Measurements from ENCODE around the gene AKAP7.
"Not testable (repeated sequence)": the region's sequence is repeated elsewhere in the genome, so short reads cannot be mapped to it uniquely, and the experiment has no call there.

The AKAP7 gene

DNA sequence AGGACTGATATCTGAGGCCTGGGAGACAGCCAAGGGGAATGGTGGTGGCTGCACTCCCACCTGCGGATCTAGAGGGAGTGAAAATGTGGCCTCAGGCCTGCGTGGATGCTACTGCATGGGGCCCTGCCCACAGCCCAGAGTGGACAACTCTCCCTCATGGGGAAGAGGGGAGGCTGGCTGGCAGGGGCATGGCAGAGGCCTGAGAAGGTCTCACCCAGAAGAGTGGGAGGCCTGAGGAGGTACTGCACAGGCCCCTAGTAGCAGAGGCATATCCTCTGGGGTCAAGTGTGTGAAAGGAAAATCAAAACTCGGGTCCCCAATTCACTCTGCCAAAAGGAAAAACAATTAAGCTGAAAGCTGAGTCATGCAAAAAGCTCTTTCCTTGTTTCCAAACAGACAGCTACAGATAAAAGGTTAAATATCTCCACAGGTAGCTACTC, 158.2 kb downstream of the AKAP7 start:
- TF ChIP-seq, protein P1, sequence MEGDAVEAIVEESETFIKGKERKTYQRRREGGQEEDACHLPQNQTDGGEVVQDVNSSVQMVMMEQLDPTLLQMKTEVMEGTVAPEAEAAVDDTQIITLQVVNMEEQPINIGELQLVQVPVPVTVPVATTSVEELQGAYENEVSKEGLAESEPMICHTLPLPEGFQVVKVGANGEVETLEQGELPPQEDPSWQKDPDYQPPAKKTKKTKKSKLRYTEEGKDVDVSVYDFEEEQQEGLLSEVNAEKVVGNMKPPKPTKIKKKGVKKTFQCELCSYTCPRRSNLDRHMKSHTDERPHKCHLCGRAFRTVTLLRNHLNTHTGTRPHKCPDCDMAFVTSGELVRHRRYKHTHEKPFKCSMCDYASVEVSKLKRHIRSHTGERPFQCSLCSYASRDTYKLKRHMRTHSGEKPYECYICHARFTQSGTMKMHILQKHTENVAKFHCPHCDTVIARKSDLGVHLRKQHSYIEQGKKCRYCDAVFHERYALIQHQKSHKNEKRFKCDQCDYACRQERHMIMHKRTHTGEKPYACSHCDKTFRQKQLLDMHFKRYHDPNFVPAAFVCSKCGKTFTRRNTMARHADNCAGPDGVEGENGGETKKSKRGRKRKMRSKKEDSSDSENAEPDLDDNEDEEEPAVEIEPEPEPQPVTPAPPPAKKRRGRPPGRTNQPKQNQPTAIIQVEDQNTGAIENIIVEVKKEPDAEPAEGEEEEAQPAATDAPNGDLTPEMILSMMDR (IDR thresholded peaks at IDR 0.05; ENCODE audit: borderline replicate concordance, control extremely low read depth, extremely low read depth, insufficient read depth, missing control alignments): no peak
- no peak for DNase-seq (ENCODE audit: low spot score)
- in situ Hi-C loops (cut with MboI; ENCODE audit: low sequenced_read_pairs, unreplicated experiment): no loop called here

DNA sequence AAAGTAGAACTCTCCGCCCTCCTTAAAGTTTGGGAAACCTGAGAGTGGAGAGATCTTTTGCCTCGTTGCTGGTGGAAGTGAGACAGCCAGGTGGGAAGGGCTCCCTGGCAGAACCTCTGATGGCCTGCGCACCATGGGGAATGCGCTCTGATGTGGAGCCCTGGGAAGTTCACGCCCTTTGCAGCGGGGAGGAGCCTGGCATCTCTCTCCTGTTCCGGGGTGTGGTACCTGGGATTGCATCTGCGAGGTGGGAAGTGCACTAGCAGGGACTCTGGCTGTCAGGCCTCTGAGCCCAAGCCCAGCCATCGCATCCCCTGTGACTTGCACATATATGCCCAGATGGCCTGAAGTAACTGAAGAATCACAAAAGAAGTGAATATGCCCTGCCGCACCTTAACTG, 159.8 kb downstream of the AKAP7 start:
- TF ChIP-seq, protein P1 (IDR thresholded peaks at IDR 0.05; ENCODE audit: borderline replicate concordance, control extremely low read depth, extremely low read depth, insufficient read depth, missing control alignments): no peak
- DNase-seq (ENCODE audit: low spot score): no peak

DNA sequence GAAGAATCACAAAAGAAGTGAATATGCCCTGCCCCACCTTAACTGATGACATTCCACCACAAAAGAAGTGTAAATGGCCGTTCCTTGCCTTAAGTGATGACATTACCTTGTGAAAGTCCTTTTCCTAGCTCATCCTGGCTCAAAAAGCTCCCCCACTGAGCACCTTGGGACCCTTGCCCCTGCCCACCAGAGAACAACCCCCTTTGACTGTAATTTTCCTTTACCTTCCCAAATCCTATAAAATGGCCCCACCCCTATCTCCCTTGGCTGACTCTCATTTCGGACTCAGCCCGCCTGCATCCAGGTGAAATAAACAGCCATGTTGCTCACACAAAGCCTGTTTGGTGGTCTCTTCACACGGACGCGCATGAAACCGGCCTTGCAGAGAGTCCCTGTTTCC, 165.6 kb downstream of the AKAP7 start:
- in situ Hi-C loops (cut with MboI; ENCODE audit: low sequenced_read_pairs, unreplicated experiment); DNase-seq (ENCODE audit: low spot score): not testable (repeated sequence)

More for the DNA sequence above, 159.8 kb downstream of the AKAP7 start:
- in situ Hi-C loops (cut with MboI; ENCODE audit: low sequenced_read_pairs, unreplicated experiment): no loop called here

DNA sequence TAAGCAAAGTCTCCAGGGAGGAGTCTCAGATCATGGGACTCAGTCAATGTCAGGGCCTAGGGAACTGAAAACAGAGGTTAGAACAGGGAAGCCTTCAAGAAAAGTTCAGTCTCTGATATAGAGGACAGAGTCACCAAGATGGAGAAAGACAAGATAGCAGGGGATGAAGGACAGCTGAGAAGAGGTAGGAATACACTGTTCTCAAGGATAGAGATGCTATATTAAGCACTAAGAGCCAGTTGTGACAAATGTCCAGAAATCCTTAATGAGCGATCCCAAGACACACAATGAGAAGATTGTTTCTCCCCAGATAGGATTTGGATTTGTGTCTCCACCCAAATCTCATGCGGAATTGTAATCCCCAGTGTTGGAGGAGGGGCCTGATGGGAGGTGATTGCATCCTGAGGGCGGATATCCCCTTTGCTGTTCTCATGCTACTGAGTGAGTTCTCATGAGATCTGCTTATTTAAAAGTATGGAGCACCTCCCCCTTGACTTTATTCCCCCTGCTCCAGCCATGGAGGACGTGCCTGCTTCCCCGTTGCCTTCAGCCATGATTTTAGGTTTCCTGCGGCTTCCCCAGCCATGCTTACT, 168.2 kb downstream of the AKAP7 start:
- TF ChIP-seq, protein P1 (IDR thresholded peaks at IDR 0.05; ENCODE audit: borderline replicate concordance, control extremely low read depth, extremely low read depth, insufficient read depth, missing control alignments): no peak

DNA sequence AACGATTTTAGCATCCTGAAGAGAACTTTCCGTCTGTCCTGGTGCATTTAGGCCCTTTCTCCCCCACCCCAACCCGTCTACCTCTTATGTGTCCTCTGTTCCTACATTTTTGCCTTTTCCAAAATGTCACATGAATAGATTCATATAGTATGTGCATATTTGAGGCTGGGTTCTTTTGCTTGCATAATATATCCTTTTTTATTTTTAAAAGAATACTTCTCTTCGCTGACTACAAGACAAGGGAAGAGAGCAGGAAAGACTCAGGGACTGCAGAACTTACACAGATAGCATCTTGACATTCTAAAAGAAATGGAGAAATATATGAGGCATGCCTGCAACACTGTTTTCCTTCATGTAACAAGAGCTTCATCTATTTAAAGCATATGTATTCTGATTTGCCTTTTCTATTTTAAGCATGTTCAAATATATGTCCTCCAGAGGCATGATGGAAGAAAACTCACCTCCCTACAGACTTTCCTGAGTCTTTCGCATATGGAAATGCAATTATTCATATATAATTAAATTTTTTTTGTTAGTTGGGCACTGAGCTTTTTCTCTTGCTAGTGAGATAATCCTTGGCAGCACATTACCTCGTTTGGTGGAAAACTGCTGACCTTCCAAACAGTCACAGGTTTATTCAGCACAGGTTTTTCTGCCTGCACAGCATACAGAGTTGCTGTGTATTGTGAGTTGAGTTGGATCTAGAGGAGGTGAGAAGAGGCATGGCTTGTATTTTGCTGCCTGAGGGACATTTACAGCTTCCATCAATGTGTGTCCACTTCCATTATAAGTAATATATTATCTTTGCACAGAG, 170.0 kb downstream of the AKAP7 start:
- TF ChIP-seq, protein P1 (IDR thresholded peaks at IDR 0.05; ENCODE audit: borderline replicate concordance, control extremely low read depth, extremely low read depth, insufficient read depth, missing control alignments): no peak
- no peak for DNase-seq (ENCODE audit: low spot score)
- in situ Hi-C loops (cut with MboI; ENCODE audit: low sequenced_read_pairs, unreplicated experiment): no loop called here

More for the DNA sequence above, 168.2 kb downstream of the AKAP7 start:
- in situ Hi-C loops (cut with MboI; ENCODE audit: low sequenced_read_pairs, unreplicated experiment): no loop called here
- no peak for DNase-seq (ENCODE audit: low spot score)

DNA sequence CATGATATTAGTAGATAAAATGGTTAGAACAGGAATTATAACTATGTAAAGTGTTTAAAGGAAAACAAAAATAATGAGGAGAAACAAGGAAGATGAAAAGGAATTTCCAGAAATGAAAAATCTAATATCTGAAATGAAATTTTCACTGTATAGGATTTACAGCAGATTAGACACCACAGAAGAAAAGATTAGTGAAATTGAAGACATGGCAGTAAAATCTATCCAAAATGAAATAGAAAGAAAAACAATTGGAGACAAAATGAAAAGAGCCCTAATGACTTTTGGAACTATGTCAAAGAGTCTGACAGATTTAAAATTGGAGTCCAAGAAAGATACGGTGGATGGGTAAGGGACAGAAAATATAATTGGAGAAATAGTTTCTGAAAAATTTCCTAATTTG, 174.2 kb downstream of the AKAP7 start:
- DNase-seq (ENCODE audit: low spot score): no peak
- TF ChIP-seq, protein P1 (IDR thresholded peaks at IDR 0.05; ENCODE audit: borderline replicate concordance, control extremely low read depth, extremely low read depth, insufficient read depth, missing control alignments): no peak
- in situ Hi-C loops (cut with MboI; ENCODE audit: low sequenced_read_pairs, unreplicated experiment): no loop called here

DNA sequence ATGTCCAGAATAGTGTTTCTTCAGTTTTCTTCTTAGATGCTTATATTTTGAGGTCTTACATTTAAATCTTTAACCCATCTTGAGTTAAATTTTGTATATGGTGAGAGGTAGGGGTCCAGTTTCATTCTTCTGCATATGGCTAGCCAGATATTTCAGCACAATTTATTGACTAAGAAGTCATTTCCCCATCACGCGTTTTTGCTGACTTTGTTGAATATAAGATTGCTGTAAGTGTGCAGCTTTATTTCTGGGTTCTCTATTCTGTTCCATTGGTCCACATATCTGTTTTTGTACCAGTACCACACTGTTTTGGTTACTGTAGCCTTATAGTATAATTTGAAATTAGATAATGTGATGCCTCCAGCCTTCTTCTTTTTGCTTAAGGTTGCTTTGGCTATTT, 179.6 kb downstream of the AKAP7 start:
- no peak for DNase-seq (ENCODE audit: low spot score)
- in situ Hi-C loops (cut with MboI; ENCODE audit: low sequenced_read_pairs, unreplicated experiment): no loop called here
- TF ChIP-seq, protein P1 (IDR thresholded peaks at IDR 0.05; ENCODE audit: borderline replicate concordance, control extremely low read depth, extremely low read depth, insufficient read depth, missing control alignments): no peak
